Stimulated activated naive CD8-positive, alpha-beta T cell treated with anti-CD3 and anti-CD28 coated beads, Interleukin-15, Interleukin-2, amounts not matched to agents 100 U/mL and 50 U/mL, for 24 hours (primary cell): Measurements from ENCODE around the gene ARHGAP10.
"Not testable (repeated sequence)": the region's sequence is repeated elsewhere in the genome, so short reads cannot be mapped to it uniquely, and the experiment has no call there.

Source experiments
- ATAC-seq: fragments of 150-1000 bp; cut with Tn5 transposase; one replicate; pipeline ENCODE4 v1.10.0; 2021
- DNase-seq: peaks from one replicate; pipeline ENCODE4 v3.0.0; 2021

Gene ARHGAP10

DNA sequence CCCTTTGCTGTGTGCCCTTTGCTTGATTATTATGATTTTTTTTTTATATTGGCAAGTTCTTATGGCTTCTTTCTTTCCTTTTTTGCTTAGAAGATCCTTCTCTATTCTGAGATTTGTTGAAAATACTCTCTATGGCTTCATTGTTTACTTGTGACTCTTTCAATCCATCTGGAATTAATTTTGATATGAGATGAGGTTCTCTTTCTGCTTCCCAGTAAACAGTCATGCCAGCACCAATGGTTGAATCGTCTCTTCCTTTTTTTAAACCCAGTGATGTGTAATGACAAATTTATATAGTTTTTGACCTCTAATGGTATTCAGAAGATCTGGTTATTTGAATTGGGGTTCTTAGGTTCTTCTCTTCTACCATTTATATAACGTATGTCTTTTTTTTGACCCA, 121.8 kb downstream of the ARHGAP10 start:
- DNase-seq: no peak
- ATAC-seq: no peak

DNA sequence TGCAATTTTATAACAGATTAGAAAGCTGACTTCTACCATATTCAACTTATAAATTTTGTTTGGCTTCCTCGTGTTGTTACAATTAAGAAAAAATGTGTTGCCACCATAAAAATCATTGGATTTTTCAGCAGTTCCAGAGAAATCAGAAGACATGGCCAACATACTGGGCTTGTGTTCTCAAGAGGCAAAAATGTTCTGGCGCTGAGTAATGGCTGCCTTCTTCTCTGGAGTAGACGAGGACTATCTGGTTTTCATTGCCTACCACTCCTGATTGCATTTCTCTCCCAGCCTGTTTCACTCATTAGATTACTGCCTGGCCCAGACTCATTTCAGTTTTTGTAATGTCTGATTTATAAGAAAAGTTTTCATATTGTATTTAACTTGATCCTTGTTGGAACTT, 122.3 kb downstream of the ARHGAP10 start:
- ATAC-seq (no peak), DNase-seq (no peak)

DNA sequence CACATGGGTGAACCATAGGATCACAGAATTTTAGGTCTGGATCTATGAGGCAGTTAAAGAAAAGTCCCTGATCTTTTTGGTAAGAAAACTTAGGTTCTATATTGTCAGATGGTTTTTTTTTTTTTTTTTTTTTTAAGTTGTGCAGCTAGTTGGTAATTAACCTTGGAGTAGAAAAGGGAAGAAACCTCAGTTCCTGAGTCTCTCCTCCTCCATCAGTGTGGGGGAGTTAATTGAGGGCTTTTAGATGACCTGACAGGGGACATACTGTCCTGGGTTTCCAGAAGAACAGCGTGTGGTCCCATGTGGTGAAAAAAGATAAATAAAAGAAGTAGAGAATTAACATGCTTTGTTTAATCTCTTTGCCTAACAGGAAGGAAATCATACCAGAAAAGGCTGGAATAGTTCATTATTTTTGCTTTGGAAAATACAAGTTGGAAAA, 123.7 kb downstream of the ARHGAP10 start:
- no peak for DNase-seq
- ATAC-seq: no peak

DNA sequence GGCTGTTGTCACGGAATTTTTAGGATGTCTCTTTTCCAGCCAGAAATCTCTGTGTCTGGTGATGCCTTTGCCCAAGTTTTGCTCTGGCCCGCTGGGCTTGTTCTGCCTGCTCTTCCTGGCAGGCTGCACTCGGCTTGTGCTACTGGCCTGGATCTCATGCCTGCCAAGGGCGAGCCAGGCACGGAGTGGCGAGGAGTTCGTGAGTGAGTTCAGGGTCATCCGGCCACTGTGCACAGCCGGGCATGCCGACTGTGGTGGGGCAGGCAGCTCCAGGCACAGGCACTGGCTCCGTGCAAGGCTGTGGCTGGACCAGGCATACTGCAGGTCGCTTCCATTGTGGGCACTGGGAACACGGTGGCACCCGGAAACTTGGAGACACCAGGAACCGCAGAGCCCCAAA, 129.1 kb downstream of the ARHGAP10 start:
- no peak for DNase-seq
- no peak for ATAC-seq

DNA sequence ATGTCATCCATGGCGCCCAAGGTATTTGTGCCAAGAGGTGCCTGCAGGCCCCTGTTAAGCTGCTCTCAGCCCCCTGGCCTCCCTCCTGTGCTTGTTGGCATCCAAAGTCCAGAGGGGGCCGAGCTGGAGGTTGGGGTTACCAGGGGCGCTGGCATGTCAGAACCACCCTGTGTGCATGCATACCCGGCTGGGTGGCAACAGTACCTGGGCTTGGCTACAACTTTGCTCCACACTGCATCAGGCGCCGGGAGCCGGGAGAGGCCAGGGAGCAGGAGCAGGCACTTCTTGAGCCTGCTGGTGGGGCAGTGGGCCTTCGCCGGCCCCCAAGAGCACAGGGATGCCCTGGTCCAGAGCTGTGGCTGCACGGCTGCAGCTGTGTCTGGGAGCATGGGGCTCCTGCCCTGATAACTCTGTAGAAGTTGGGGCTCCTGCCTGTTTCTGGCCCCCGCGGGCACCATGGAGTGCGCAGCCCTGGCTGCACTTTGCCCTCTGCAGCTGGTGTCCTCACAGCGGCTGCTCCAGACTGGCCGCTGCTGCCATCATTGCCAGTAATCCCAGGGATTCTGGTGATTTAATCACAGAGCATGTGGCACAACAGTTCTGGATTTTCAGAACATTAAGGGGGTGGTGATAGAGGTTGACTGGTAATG, 130.3 kb downstream of the ARHGAP10 start:
- ATAC-seq (no peak), DNase-seq (no peak)

DNA sequence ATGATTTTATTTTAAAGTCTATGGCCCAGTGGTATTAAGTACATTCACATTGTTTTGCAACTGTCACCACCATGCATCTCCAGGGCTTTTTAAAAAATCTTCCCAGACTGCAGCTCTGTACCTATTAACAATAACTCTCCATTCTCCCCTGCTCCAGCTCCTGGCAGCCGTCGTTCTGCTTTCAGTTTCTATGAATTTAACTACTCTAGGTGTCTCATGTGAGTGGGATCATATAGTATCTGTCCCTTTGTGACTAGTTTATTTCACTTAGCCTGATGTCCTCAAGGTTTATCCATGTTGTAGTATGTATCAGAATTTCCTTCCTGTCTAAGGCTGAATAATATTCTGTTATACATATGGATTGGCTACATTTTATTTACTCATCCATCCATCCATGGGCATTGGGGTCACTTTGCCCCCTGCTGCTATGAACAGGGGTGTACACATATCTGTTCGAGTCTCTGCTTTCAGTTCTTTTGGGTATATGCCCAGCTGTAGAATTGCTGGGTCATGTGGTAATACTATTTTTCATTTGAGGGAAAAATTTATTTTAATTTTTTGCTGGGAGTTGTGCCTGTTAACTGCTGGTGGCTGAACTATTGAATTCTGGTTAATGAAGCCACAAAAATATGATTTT, 131.3 kb downstream of the ARHGAP10 start:
- ATAC-seq (no peak), DNase-seq (no peak)

DNA sequence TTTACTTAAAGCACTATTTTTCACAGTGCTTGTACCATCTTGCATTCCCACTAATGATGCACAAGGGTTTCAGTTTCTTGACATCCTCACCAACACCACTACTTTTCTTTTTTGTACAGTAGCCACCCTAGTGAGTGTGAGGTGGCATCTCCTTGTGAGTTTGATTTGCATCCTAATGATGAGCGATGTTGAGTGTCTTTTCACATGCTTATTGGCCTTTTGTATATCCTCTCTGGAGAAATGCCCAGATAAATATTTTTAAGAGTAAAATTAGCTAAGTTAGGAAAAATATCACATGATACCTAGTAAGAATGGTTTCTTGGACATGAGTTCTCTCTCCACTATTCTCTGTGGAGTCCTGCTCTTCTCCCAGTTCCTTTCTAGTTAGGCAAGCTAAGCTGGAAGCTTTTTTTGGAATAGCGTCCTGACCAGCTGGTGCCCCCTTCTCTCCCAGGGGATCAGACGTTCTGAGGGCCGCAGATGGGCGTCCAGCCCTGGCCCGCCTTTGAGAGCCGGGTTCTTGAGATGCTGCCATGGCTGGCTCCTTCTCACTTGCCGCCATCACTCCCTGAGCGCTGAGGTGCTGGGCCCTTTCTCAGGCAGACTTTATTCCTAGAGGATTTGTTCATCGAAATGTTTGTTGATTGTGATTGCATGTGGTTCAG, 132.1 kb downstream of the ARHGAP10 start:
- ATAC-seq: no peak
- DNase-seq: no peak

DNA sequence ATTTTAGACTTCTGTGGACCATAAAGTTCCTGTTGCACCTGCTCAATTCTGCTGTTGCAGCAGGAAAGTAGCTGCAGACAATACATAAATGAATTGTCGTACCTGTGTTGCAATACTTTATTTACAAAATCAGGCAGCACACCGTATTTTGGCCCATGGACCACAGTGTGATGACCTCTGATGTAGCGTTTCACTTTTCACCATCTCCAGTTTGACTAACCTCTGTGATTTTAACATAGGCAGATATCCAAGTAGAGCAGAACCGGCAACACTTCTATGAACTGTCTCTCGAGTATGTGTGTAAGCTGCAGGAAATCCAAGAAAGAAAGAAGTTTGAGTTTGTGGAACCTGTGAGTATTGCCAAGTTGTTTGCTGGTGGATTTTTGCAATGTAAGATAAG, 132.7 kb downstream of the ARHGAP10 start:
- DNase-seq: no peak

DNA sequence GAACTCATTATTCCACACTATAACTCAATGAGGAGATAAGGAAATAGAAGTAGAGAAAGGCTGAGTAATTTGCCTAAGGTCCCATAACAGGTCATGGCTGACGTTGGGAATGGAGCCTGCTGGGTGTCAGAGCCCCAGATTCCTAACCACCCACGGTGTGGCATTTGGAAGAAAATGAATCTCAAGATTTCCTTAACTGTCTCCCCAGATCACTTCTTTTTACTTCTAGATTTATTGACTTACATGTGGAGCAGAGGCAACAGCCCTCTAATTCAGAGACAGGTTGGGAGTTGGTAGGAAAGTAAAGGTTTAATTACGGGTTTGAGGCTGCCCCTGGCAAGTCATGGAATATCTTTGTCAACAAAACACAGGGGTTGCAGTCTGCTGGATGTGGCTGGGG, 134.0 kb downstream of the ARHGAP10 start:
- DNase-seq (no peak), ATAC-seq (no peak)

More for the DNA sequence above, 132.7 kb downstream of the ARHGAP10 start:
- ATAC-seq: no peak

DNA sequence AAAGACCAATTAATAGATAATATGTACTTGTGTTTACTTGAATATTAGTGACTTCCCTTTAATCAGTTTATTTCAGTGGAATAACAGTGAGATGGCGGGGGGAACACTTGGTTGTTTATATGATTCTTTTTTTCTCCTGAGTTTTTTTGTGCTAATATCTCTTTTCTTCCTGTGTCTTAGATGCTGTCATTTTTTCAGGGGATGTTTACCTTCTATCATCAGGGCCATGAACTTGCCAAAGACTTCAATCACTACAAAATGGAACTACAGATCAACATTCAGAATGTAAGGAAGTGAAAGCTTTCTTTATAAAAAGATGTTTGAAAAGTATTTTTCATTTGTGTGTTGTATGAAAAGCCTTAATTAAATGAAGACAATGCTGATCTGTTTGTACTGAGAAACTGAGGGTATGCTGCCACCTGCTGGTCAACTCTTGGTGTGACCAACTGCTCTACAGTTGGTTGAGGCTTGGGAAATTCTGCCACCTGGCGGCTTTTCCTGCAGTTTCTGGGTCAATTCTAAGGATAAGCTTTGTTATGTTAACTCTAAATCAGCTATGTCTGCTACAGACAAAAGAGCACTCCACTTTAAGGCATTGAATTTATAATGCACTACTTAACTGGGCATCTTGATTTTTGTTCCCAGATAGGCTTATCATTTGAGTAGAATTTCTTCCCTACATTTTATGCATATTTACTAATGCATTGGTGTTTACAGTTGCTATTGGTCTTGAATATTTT, 134.8 kb downstream of the ARHGAP10 start:
- DNase-seq (peak; percentile 94), ATAC-seq (peak; percentile 94)

DNA sequence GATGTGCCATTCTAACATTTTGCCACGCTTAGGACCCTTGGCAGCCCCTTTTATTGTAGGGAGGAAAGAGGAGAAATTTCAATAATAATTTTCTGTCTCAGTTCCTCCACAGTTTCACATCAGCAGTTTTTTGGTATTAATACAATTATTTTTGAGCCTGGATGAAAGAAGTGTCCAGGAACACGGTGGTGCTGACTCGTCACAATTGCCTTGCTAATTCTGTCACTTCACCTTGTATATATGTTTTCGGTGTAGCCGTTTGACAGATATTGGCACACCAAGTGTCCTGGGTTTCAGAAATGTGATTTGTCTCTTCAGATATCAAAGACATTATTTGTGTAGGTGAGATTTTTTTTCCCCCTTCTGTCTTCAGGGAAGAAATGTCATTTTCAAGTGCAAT, 142.2 kb downstream of the ARHGAP10 start:
- no peak for ATAC-seq
- DNase-seq: no peak

DNA sequence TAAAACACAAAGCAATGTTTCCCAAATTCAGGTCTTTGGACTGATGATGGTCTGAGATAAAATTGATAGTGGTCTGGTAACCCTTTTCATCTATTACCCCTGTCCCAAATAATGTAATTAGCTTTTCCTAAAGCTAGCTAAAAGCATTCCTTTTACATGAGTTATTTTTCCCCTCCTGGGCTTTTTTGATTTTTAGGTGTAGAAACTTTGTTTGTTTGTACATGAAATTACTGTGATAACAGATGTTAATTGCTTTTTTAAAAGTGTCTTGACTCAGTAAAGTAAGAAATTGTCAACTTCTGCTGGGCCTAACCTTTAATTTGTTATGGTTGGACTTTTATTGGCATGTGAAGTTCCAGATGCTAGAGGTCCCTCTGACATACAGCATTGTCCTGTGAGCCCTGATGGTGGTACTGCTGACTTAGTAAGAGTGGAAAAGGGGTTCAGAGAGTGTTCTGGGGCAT, 145.5 kb downstream of the ARHGAP10 start:
- ATAC-seq: no peak
- no peak for DNase-seq

DNA sequence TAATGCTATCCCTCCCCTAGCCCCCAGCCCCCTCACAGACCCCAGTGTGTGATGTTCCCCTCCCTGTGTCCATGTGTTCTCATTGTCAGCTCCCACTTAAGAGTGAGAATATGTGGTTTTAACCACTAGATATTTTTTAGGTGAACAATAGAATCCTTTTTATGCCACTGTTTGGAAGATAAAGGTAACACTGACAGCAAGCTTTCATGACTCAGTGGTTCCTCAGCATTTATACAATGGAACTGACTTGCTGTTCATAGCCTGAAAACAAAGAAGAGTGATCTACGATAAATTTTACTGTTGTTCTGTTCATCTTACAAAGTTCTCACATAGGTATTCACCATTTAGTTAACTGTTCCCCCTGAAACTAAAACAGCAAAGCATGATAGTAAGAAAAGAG, 147.8 kb downstream of the ARHGAP10 start:
- ATAC-seq (no peak), DNase-seq (no peak)

DNA sequence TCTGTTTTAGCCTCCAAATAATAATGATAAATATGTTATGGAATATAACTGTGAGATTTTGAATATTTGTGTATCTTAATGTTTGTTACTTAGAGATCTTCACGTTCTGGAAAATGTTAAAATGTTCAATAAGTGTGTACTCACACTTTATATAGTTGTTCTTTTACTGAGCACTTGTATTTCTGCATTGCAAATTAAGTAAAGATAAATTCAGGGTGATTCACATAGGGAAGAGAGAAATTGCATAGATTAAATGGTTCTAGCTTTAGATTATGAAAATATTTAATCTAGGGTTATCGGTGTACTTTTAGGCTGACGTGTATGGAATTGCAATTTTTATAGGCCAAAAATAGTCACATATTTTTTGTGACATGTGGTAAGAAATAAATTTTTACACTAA, 148.6 kb downstream of the ARHGAP10 start:
- ATAC-seq: no peak
- no peak for DNase-seq

DNA sequence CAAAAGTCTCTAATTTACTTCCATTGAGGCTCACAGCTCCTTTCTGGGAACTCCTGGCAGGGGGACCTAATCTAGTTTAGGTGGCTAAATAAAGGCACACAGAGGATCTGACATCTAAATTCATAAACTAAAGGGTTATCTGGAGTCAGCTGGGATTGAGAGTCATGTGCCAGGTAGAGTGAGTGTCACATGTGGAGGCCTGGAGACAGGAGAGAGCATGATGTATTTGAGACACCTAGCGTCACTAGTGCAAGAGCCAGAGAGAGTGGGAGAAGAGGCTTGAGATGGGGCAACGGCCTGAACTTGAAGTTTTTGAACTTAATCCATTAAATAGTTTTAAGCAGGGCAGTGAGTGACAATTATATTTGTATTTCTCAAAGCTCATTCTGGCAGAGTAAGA, 152.6 kb downstream of the ARHGAP10 start:
- ATAC-seq (no peak), DNase-seq (no peak)

DNA sequence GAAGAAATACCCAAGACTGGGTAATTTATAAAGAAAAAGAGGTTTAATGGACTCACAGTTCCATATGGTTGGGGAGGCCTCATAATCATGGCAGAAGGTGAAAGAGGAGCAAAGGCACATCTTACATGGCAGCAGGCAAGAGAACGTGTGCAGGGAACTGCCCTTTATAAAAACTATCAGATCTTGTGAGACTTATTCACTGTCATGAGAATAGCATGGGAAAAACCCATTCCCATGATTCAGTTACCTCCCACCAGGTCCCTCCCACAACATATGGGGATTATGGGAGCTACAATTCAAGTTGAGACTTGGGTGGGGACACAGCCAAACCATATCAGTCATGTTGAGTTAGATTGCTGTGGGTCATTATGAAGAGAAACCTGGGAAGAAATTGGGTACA, 153.3 kb downstream of the ARHGAP10 start:
- ATAC-seq, DNase-seq: not testable (repeated sequence)

DNA sequence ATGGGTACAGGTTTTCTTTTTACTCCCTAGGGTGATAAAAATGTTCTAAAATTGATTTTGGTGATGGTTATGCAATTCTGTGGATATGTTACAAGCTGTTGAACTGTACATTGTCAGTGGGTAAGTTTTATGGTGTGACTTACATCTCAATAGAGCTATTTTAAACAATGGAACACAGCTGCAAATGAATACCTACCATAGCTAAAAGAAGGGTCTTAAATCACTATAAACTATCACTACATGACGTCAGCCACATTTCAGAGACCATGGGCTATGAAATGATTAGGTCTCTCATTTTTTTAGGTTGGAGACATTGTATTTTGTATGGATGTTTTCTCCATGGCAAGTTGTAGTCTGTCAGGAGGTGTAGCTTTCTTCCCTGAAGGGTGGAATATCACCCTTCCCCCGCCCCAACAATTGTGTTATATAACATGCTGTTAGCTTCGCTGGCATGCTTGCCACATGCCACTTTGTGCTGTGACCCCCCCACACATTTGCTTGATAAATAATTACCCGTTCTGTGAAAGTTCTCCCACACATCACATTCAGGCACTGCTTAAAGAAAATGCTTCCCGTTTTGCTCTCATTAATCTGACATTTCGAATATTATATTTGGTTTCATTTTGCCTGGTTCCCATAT, 159.7 kb downstream of the ARHGAP10 start:
- ATAC-seq: no peak
- no peak for DNase-seq

DNA sequence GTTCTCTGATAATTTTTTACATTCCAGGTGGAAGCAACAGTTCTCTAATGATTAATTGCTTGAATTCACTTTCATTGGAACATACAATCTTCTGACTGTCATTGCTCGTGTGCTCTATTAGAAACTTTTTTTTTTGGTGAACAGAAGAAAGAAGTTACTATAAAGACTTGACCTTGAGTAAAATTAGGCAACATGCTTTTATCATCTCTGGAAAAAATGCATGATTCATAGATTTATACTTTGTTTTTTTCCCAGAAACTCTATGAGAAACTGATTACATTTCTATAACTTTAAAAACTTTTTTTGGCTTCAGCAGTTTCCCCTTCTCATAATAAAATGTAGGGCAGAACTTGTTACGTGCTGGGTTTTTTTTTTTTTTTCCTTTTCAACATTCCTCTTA, 167.6 kb downstream of the ARHGAP10 start:
- ATAC-seq: no peak
- no peak for DNase-seq

DNA sequence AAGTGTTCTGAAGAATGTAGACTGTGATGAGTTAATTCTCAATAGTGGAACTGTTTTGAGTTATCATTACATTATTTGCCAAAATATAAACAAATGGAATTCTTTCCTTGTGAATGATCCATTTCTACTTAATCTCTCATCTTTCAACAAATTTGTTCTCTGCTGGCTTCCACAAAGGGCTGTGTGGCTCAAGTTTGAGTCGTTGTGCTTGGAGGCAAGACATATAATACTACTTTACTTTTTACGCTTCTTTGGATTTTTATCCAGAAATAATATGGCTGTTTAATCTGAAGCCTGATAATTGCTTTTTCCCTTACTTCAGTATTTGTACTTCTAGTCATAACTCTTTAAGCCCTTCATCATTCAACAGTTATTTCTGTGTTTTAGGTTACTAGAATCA, 169.5 kb downstream of the ARHGAP10 start:
- no peak for ATAC-seq
- DNase-seq: no peak

DNA sequence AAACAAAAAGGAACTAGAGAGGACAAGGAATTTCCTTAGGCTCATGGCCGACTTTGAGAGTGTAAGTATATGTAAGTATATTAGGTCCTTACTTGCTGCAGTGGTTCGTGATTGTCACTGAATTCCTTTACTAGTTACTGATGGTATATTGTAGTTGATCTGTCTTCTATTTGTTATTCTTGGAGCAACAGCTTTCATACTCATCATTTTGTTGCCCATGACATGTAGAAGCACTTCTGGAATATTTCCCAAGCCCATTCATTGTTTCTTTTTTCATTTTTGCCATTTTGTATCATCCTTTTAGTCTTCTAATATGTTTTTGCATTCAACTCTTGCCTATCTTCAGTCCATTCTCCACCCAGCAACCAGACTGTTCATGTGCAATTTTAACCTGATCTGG, 170.0 kb downstream of the ARHGAP10 start:
- no peak for ATAC-seq
- DNase-seq: no peak

DNA sequence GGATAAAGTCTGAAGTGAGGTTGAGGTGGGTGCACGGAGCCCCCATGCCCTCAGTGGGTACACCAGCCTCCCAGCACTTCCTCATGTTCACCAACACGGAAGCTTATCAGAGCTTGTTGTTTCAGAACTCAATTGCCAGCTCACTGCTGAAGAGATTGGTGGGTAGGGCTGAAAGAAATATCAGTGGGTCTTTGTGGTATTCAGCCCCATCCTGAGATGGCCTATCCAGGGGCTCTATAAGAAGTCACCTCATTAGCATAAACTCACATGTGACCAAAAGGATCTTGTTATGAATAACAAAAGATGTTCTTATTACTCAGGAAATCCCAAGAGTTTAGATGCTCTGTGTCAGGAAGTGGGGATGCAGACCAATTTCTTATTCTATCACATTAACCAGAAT, 177.3 kb downstream of the ARHGAP10 start:
- no peak for DNase-seq
- ATAC-seq: no peak

DNA sequence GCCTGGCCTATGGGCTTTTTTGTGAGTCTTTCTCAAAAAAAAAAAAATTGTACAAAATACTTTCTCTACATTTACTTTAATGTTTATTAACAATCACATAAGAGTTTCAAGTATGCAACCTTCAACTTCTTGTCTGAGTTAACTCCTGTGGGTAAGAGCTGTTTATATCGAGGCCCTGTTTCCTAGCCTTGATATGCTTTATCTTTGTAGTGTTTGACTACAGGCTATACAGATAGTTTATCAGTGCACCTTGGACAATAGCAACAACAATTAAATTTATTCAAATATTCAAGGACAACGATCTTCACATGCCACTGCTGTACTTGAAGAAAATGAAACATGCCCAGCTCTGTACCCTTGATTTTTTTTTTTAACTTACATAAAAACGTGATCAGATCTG, 178.4 kb downstream of the ARHGAP10 start:
- no peak for DNase-seq

More for the DNA sequence above, 178.4 kb downstream of the ARHGAP10 start:
- no peak for ATAC-seq
